ENCODE data around the gene MED19. TPM values are rescaled to one million over a fixed set of nuclear protein-coding genes. Genes with fewer than 3 reads are reported as not detected.

MED19 gene
- total RNA-seq, 1 experiment from 2014 or later, result 17.6 TPM

- peak; percentile 77 for TF ChIP-seq CTCF (conservative IDR thresholded peaks at IDR 0.05)
- H3K4ac ChIP-seq (ENCODE audit: low read depth, low read length), result no peak within 1 kb of the TSS
- H3K4me1 ChIP-seq (ENCODE audit: insufficient read depth, low read length), result no peaks in the 10 kb centered on the region; the same call in 1 of the 2 replicates
- no peaks in the 10 kb centered on the region for H4K20me1 ChIP-seq (ENCODE audit: control insufficient read depth, insufficient read depth, insufficient read length)
- no peak within 1 kb of the TSS for H3K18ac ChIP-seq (ENCODE audit: insufficient read length, low read depth, low read length)
- H3K4me2 ChIP-seq (ENCODE audit: insufficient read depth, insufficient read length, low read length), result no peak within 1 kb of the TSS
- H2AFZ ChIP-seq (ENCODE audit: low read length), result no peak within 1 kb of the TSS
- H3K14ac ChIP-seq (ENCODE audit: insufficient read depth, low read length), result no peak within 1 kb of the TSS
- H3K23me2 ChIP-seq (ENCODE audit: insufficient read length, low read depth, low read length, poor library complexity, severe bottlenecking), result no peaks in the 10 kb centered on the region
- Mint-ChIP-seq H3K9me3 (no peaks in the 10 kb centered on the region), H3K27ac (peak within 1 kb of the TSS; percentile 59 to 89 (median 61); a peak in 3 of 7 replicates), H3K4me1 (peaks cover 5 to 7% of the 10 kb centered on the region in 2 experiments; a peak in 3 of 4 replicates), H3K36me3 (ENCODE audit: insufficient read depth in 1 of 3, low read depth in 3 of 3) (0 out of 7 replicates have a peak, but pooled peaks cover 0 to 4% (median 0%) of the 10 kb centered on the region in 3 experiments), H3K27me3 (ENCODE audit: low read depth) (no peaks in the 10 kb centered on the region; the same call in 1 of the 2 replicates), H3K4me3 (no peak within 1 kb of the TSS; a peak in 1 of 5 replicates)
- H2BK15ac ChIP-seq (ENCODE audit: low read depth, low read length), result 0 out of 2 replicates have a peak within 1 kb of the TSS, but pooled peaks have one; percentile 65
- no peak within 1 kb of the TSS for H4K91ac ChIP-seq (ENCODE audit: insufficient read length, low read depth, low read length)
- no peaks in the 10 kb centered on the region for H3K79me1 ChIP-seq (ENCODE audit: insufficient read depth, low read depth, low read length, poor library complexity, severe bottlenecking)
- H3T11ph ChIP-seq (ENCODE audit: low read length), result no peak within 1 kb of the TSS
- H2AK5ac ChIP-seq (ENCODE audit: insufficient read length, low read length), result no peak within 1 kb of the TSS
- no peaks in the 10 kb centered on the region for H3K79me2 ChIP-seq (ENCODE audit: insufficient read depth, low read length)
- H3K56ac ChIP-seq (ENCODE audit: insufficient read length, low read depth, low read length), result no peak within 1 kb of the TSS
- H4K8ac ChIP-seq (replicated peaks; ENCODE audit: insufficient read length, low read depth, low read length), result no peak within 1 kb of the TSS
- no peak within 1 kb of the TSS for H2BK12ac ChIP-seq (ENCODE audit: insufficient read length, low read depth, low read length)
- H3K23ac ChIP-seq (ENCODE audit: insufficient read length, low read depth, low read length), result no peak within 1 kb of the TSS
- WGBS (ENCODE audit: extremely low coverage, insufficient read length, low lambda C conversion rate), result no CpG with 5 or more reads among the region's 10 CpGs
- H2BK20ac ChIP-seq (ENCODE audit: low read depth, low read length, poor library complexity, severe bottlenecking), result no peak within 1 kb of the TSS
- H2BK5ac ChIP-seq (ENCODE audit: insufficient read length, low read length), result no peak within 1 kb of the TSS
- no peak within 1 kb of the TSS for H3K27ac ChIP-seq (ENCODE audit: insufficient read length, low read depth, low read length)
- no peak within 1 kb of the TSS for H4K5ac ChIP-seq (ENCODE audit: insufficient read length, low read depth, low read length)
- DNase-seq, result peak; percentile 60
- no peaks in the 10 kb centered on the region for H3K9me3 ChIP-seq (ENCODE audit: control insufficient read depth, low read depth, low read length)
- H3K27me3 ChIP-seq (ENCODE audit: insufficient read depth, low read length), result no peaks in the 10 kb centered on the region
- H2BK120ac ChIP-seq (ENCODE audit: low read depth, low read length, poor library complexity, severe bottlenecking), result no peak within 1 kb of the TSS
- H3K9ac ChIP-seq (ENCODE audit: extremely low read depth, insufficient read length, low read length), result no peak within 1 kb of the TSS
Measured at GRCh38 chr11:57751676-57752253, 39.8 kb upstream of the MED19 start, which contains the start of gene BTBD18. TSS of gene BTBD18 (minus strand) at chr11:57751819. CDS start at chr11:57751188, 631 bp downstream.
